Measurements from ENCODE around the gene ARL8B. TPM values are rescaled to one million over a fixed set of nuclear protein-coding genes. Genes with fewer than 3 reads are reported as not detected.

ARL8B gene
- polyA plus RNA-seq, 1 of the 3 experiments (the other 2 are of a cell fraction) = 21.9 TPM

- Histone ChIP-seq H3K27me3 (ENCODE audit: insufficient read depth) (no peaks in the 10 kb centered on the region), H3F3A (replicated peaks; ENCODE audit: insufficient read depth) (peaks cover 23% of the 10 kb centered on the region), H3K4me3 (ENCODE audit: low read depth in 2 of 2, low read length in 1 of 2) (no peak overlapping the region), H3K9ac (no peak overlapping the region), H3K9me2 (no peaks in the 10 kb centered on the region), H2AFZ (ENCODE audit: low read depth) (no peak overlapping the region), H3K9me3 (no peaks in the 10 kb centered on the region), H3K4me1 (ENCODE audit: control insufficient read depth in 1 of 2, insufficient read depth in 2 of 2, low read depth in 1 of 2, low read length in 1 of 2) (peaks cover 10 to 22% of the 10 kb centered on the region in 2 experiments; a peak in 3 of 4 replicates), H3K4me2 (peak overlapping the region; percentile 50), H4K20me1 (ENCODE audit: insufficient read depth) (peaks cover 89% of the 10 kb centered on the region), H3K27ac (ENCODE audit: low read depth in 2 of 2, low read length in 1 of 2) (peak overlapping the region in 1 of 2 experiments; percentile 29; a peak in 3 of 4 replicates), H3K79me2 (ENCODE audit: insufficient read depth) (peaks cover 100% of the 10 kb centered on the region), H3K36me3 (replicated peaks in 1 of 2; ENCODE audit: control insufficient read depth in 1 of 2, insufficient read depth in 2 of 2, low read length in 1 of 2) (peaks cover 0 to 3% of the 10 kb centered on the region in 2 experiments)
- POLR2A ChIA-PET = no interaction called here
- CTCF ChIA-PET = interaction anchor here (0.6 kb wide), 1 partner anchor 80 kb away, joined by 3 read pairs; no protein-coding TSS in a partner anchor
- 52% methylated on average over 5 of the region's 5 CpGs for WGBS (ENCODE audit: low lambda C conversion rate)
- TF ChIP-seq FOSL2 (IDR thresholded peaks at IDR 0.05; ENCODE audit: borderline replicate concordance, low read depth) (no peak), PBX3 (IDR thresholded peaks at IDR 0.05) (peak; percentile 7; the same call in 1 of the 2 replicates), SMC3 (IDR thresholded peaks at IDR 0.05; ENCODE audit: low read depth, low read length) (no peak), JUND (IDR thresholded peaks at IDR 0.05) (peak; percentile 25; the same call in 1 of the 2 replicates), CHD2 (IDR thresholded peaks at IDR 0.05; ENCODE audit: low read length, partially characterized antibody) (no peak), RXRA (IDR thresholded peaks at IDR 0.05; ENCODE audit: borderline replicate concordance, low read depth) (peak; percentile 43; the same call in 1 of the 2 replicates), YY1 (IDR thresholded peaks at IDR 0.05; ENCODE audit: low read depth) (no peak), FOXM1 (IDR thresholded peaks at IDR 0.05; ENCODE audit: low read depth) (no peak)
- DNase-seq = no peak
Measured at GRCh38 chr3:5138214-5138981, 16.3 kb downstream of the ARL8B start.

- H3K9me3 ChIP-seq = no peaks in the 10 kb centered on the region
- no peaks in the 10 kb centered on the region for H3K27me3 ChIP-seq (ENCODE audit: insufficient read depth)
- H3F3A ChIP-seq (replicated peaks; ENCODE audit: insufficient read depth) = peaks cover 20% of the 10 kb centered on the region
- no peak overlapping the region for H3K4me2 ChIP-seq
- peaks cover 100% of the 10 kb centered on the region for H3K79me2 ChIP-seq (ENCODE audit: insufficient read depth)
- H3K4me1 ChIP-seq (ENCODE audit: control insufficient read depth in 1 of 2, insufficient read depth in 2 of 2, low read depth in 1 of 2, low read length in 1 of 2) = peaks cover 8 to 22% of the 10 kb centered on the region in 2 experiments; a peak in 3 of 4 replicates
- H4K20me1 ChIP-seq (ENCODE audit: insufficient read depth) = peaks cover 86% of the 10 kb centered on the region
- H3K36me3 ChIP-seq (replicated peaks in 1 of 2; ENCODE audit: control insufficient read depth in 1 of 2, insufficient read depth in 2 of 2, low read length in 1 of 2) = peaks cover 0 to 3% of the 10 kb centered on the region in 2 experiments
- CTCF ChIA-PET = no interaction called here
- DNase-seq = no peak
- no peak overlapping the region for H3K4me3 ChIP-seq (ENCODE audit: low read depth in 2 of 2, low read length in 1 of 2)
- 93% methylated on average over 4 of the region's 4 CpGs for WGBS (ENCODE audit: low lambda C conversion rate)
- H3K9ac ChIP-seq = no peak overlapping the region
- no peak overlapping the region for H2AFZ ChIP-seq (ENCODE audit: low read depth)
- POLR2A ChIA-PET = no interaction called here
- H3K9me2 ChIP-seq = no peaks in the 10 kb centered on the region
- TF ChIP-seq EZH2phosphoT487 (IDR thresholded peaks at IDR 0.05; ENCODE audit: borderline replicate concordance, low read depth) = no peak
- TF ChIP-seq NRF1 (IDR thresholded peaks at IDR 0.05; ENCODE audit: low read depth, low read length) = no peak
- H3K27ac ChIP-seq (ENCODE audit: low read depth in 2 of 2, low read length in 1 of 2) = peak overlapping the region in 1 of 2 experiments; percentile 13; a peak in 1 of 4 replicates
Measured at GRCh38 chr3:5140230-5140621, 18.1 kb downstream of the ARL8B start.
